Measurements from ENCODE around the gene ROCK2.
A peak's percentile ranks its signal among the peaks of the same experiment; 100 is the strongest.

Gene ROCK2

GRCh38 chr2:11299439-11299838 is 45.0 kb downstream of the ROCK2 start:
- no peak for DNase-seq
- no peak for TF ChIP-seq GATA1 (IDR thresholded peaks at IDR 0.05; ENCODE audit: low read depth, low read length)
- no peak for TF ChIP-seq POLR2A (IDR thresholded peaks at IDR 0.05; ENCODE audit: low read length)

- TF ChIP-seq GATA1 (IDR thresholded peaks at IDR 0.05; ENCODE audit: low read depth, low read length) (no peak), POLR2A (IDR thresholded peaks at IDR 0.05; ENCODE audit: low read length) (no peak)
These were observed 45.8 kb downstream of the ROCK2 start for GRCh38 chr2:11298592-11298991.

GRCh38 chr2:11296401-11296800 is 48.0 kb downstream of the ROCK2 start:
- DNase-seq, result no peak
- TF ChIP-seq GATA1 (IDR thresholded peaks at IDR 0.05; ENCODE audit: low read depth, low read length), result no peak
- no peak for TF ChIP-seq POLR2A (IDR thresholded peaks at IDR 0.05; ENCODE audit: low read length)

More at GRCh38 chr2:11298592-11298991, 45.8 kb downstream of the ROCK2 start:
- DNase-seq, result no peak

GRCh38 chr2:11292464-11293255 is 51.8 kb downstream of the ROCK2 start:
- no peak for TF ChIP-seq POLR2A (IDR thresholded peaks at IDR 0.05; ENCODE audit: low read length)
- TF ChIP-seq GATA1 (IDR thresholded peaks at IDR 0.05; ENCODE audit: low read depth, low read length), result no peak
- peak; percentile 43 to 60 for DNase-seq

- DNase-seq, result no peak
These were observed 53.7 kb downstream of the ROCK2 start for GRCh38 chr2:11290713-11291112.

GRCh38 chr2:11290211-11290610 is 54.2 kb downstream of the ROCK2 start:
- no peak for DNase-seq
- TF ChIP-seq POLR2A (IDR thresholded peaks at IDR 0.05; ENCODE audit: low read length) (no peak), GATA1 (IDR thresholded peaks at IDR 0.05; ENCODE audit: low read depth, low read length) (no peak)

More at GRCh38 chr2:11290713-11291112, 53.7 kb downstream of the ROCK2 start:
- no peak for TF ChIP-seq POLR2A (IDR thresholded peaks at IDR 0.05; ENCODE audit: low read length)
- TF ChIP-seq GATA1 (IDR thresholded peaks at IDR 0.05; ENCODE audit: low read depth, low read length), result no peak

GRCh38 chr2:11288431-11288830 is 56.0 kb downstream of the ROCK2 start:
- TF ChIP-seq POLR2A (IDR thresholded peaks at IDR 0.05; ENCODE audit: low read length) (no peak), GATA1 (IDR thresholded peaks at IDR 0.05; ENCODE audit: low read depth, low read length) (no peak)
- no peak for DNase-seq

GRCh38 chr2:11286749-11287148 is 57.7 kb downstream of the ROCK2 start:
- no peak for DNase-seq
- TF ChIP-seq GATA1 (IDR thresholded peaks at IDR 0.05; ENCODE audit: low read depth, low read length) (no peak), POLR2A (IDR thresholded peaks at IDR 0.05; ENCODE audit: low read length) (no peak)

GRCh38 chr2:11286323-11286722 is 58.1 kb downstream of the ROCK2 start:
- DNase-seq, result no peak
- no peak for TF ChIP-seq POLR2A (IDR thresholded peaks at IDR 0.05; ENCODE audit: low read length)
- TF ChIP-seq GATA1 (IDR thresholded peaks at IDR 0.05; ENCODE audit: low read depth, low read length), result no peak

GRCh38 chr2:11285499-11285898 is 58.9 kb downstream of the ROCK2 start:
- no peak for TF ChIP-seq GATA1 (IDR thresholded peaks at IDR 0.05; ENCODE audit: low read depth, low read length)
- no peak for TF ChIP-seq POLR2A (IDR thresholded peaks at IDR 0.05; ENCODE audit: low read length)
- DNase-seq, result no peak

GRCh38 chr2:11281186-11281585 is 63.2 kb downstream of the ROCK2 start:
- DNase-seq, result no peak
- TF ChIP-seq POLR2A (IDR thresholded peaks at IDR 0.05; ENCODE audit: low read length), result no peak
- no peak for TF ChIP-seq GATA1 (IDR thresholded peaks at IDR 0.05; ENCODE audit: low read depth, low read length)

- no peak for DNase-seq
- TF ChIP-seq GATA1 (IDR thresholded peaks at IDR 0.05; ENCODE audit: low read depth, low read length) (no peak), POLR2A (IDR thresholded peaks at IDR 0.05; ENCODE audit: low read length) (no peak)
These were observed 63.7 kb downstream of the ROCK2 start for GRCh38 chr2:11280713-11281112.

- TF ChIP-seq POLR2A (IDR thresholded peaks at IDR 0.05; ENCODE audit: low read length) (no peak), GATA1 (IDR thresholded peaks at IDR 0.05; ENCODE audit: low read depth, low read length) (no peak)
- DNase-seq, result peak; percentile 63 to 92
These were observed 65.0 kb downstream of the ROCK2 start for GRCh38 chr2:11279398-11279797.

- TF ChIP-seq POLR2A (IDR thresholded peaks at IDR 0.05; ENCODE audit: low read length) (no peak), GATA1 (IDR thresholded peaks at IDR 0.05; ENCODE audit: low read depth, low read length) (no peak)
- DNase-seq, result no peak
These were observed 66.2 kb downstream of the ROCK2 start for GRCh38 chr2:11278219-11278618.

- no peak for TF ChIP-seq POLR2A (IDR thresholded peaks at IDR 0.05; ENCODE audit: low read length)
- no peak for TF ChIP-seq GATA1 (IDR thresholded peaks at IDR 0.05; ENCODE audit: low read depth, low read length)
- no peak for DNase-seq
These were observed 68.5 kb downstream of the ROCK2 start for GRCh38 chr2:11275910-11276309.
